HEK293 (cell line): ENCODE results near the gene POLR1H.
A peak's percentile ranks its signal among the peaks of the same experiment; 100 is the strongest.

Experiments used
- CTCF ChIA-PET: fragments of 350-600 bp; formaldehyde crosslinking; extraction: SDS; loops from one replicate; lab custom pipeline; 2021; ENCODE audit warnings: antibody characterized with exemption; lab: Yijun Ruan, JAX
- POLR2A ChIA-PET: fragments of 300-600 bp; formaldehyde crosslinking; extraction: SDS; loops from one replicate; lab custom pipeline; 2020; ENCODE audit warnings: antibody characterized with exemption, inconsistent platforms; lab: Yijun Ruan, JAX
- H3K27ac ChIP-seq: fragments of 200-500 bp; sonication (Bioruptor generic); 2 replicates; pipeline ENCODE4 v1.5.1; 2014; ENCODE audit warnings: low read depth, low read length, control low read depth, inconsistent platforms; ENCODE audit errors: extremely low read depth
- H3K36me3 ChIP-seq, 2 experiments: fragments of 200-500 bp in 1 of 2; sonication (Bioruptor generic) in 1 of 2; 1 replicate in 1 of 2; 2 replicates in 1 of 2; pipeline ENCODE4 v1.5.1; 2014 to 2017; ENCODE audit warnings: inconsistent platforms in 2 of 2, low read length in 2 of 2; ENCODE audit not compliant: control insufficient read depth in 2 of 2, insufficient read depth in 1 of 2
- H3K4me1 ChIP-seq: fragments of 200-500 bp; sonication (Bioruptor generic); 2 replicates; pipeline ENCODE4 v1.5.1; 2014; ENCODE audit warnings: mild to moderate bottlenecking, low read length, inconsistent platforms; ENCODE audit not compliant: control insufficient read depth, insufficient read depth
- H3K4me3 ChIP-seq: 2 replicates; pipeline ENCODE4 v1.5.1; 2011; ENCODE audit warnings: low read depth, mild to moderate bottlenecking, control low read depth, low read length, moderate library complexity
- H3K9me3 ChIP-seq: fragments of 200-500 bp; sonication (Bioruptor generic); 2 replicates; pipeline ENCODE4 v1.5.1; 2014; ENCODE audit warnings: low read depth, low read length, inconsistent platforms; ENCODE audit not compliant: control insufficient read depth, insufficient read depth
- GLI4 ChIP-seq: fragments of 450-650 bp; formaldehyde crosslinking; IDR thresholded peaks from 2 replicates; pipeline ENCODE4 v1.5.1; 2016; ENCODE audit warnings: missing biosample characterization, missing genetic modification characterization
- KLF17 ChIP-seq: fragments of 450-650 bp; formaldehyde crosslinking; IDR thresholded peaks from 2 replicates; pipeline ENCODE4 v1.5.1; 2016; ENCODE audit warnings: missing biosample characterization, missing genetic modification characterization
- SP3 ChIP-seq: fragments of 450-650 bp; formaldehyde crosslinking; IDR thresholded peaks from 2 replicates; pipeline ENCODE4 v1.5.1; 2016; ENCODE audit warnings: missing biosample characterization, missing genetic modification characterization
- SP7 ChIP-seq: fragments of 450-650 bp; formaldehyde crosslinking; IDR thresholded peaks from 2 replicates; pipeline ENCODE4 v1.5.1; 2016; ENCODE audit warnings: missing biosample characterization, missing genetic modification characterization
- WT1 ChIP-seq: fragments of 450-650 bp; formaldehyde crosslinking; IDR thresholded peaks from 2 replicates; pipeline ENCODE4 v1.5.1; 2016; ENCODE audit warnings: missing biosample characterization, missing genetic modification characterization
- YY2 ChIP-seq: fragments of 450-650 bp; formaldehyde crosslinking; IDR thresholded peaks from 2 replicates; pipeline ENCODE4 v1.5.1; 2016; ENCODE audit warnings: missing biosample characterization, missing genetic modification characterization
- ZBTB48 ChIP-seq: fragments of 450-650 bp; formaldehyde crosslinking; IDR thresholded peaks from 2 replicates; pipeline ENCODE4 v1.5.1; 2016; ENCODE audit warnings: missing biosample characterization, missing genetic modification characterization
- ZNF112 ChIP-seq: fragments of 450-650 bp; formaldehyde crosslinking; IDR thresholded peaks from 2 replicates; pipeline ENCODE4 v1.5.0; 2017; ENCODE audit warnings: missing biosample characterization, missing genetic modification characterization
- ZNF239 ChIP-seq: fragments of 450-650 bp; formaldehyde crosslinking; IDR thresholded peaks from 2 replicates; pipeline ENCODE4 v1.5.1; 2016; ENCODE audit warnings: missing biosample characterization, missing genetic modification characterization
- ZNF335 ChIP-seq: fragments of 450-650 bp; formaldehyde crosslinking; conservative IDR thresholded peaks from 2 replicates; pipeline ENCODE4 v1.5.1; 2016; ENCODE audit warnings: missing biosample characterization, missing genetic modification characterization
- ZNF341 ChIP-seq: fragments of 450-650 bp; formaldehyde crosslinking; IDR thresholded peaks from 2 replicates; pipeline ENCODE4; 2016; ENCODE audit warnings: low read depth, missing biosample characterization, missing genetic modification characterization
- ZNF548 ChIP-seq: fragments of 450-650 bp; formaldehyde crosslinking; IDR thresholded peaks from 2 replicates; pipeline ENCODE4 v1.5.1; 2016; ENCODE audit warnings: missing biosample characterization, missing genetic modification characterization
- ZNF645 ChIP-seq: fragments of 450-650 bp; formaldehyde crosslinking; IDR thresholded peaks from 2 replicates; pipeline ENCODE4; 2016; ENCODE audit warnings: missing biosample characterization, missing genetic modification characterization
- ZNF654 ChIP-seq: fragments of 450-650 bp; formaldehyde crosslinking; IDR thresholded peaks from 2 replicates; pipeline ENCODE4 v1.5.1; 2016; ENCODE audit warnings: low read depth, missing biosample characterization, missing genetic modification characterization
- ZNF837 ChIP-seq: fragments of 450-650 bp; formaldehyde crosslinking; IDR thresholded peaks from 2 replicates; pipeline ENCODE4 v1.5.1; 2016; ENCODE audit warnings: missing biosample characterization, missing genetic modification characterization
- ZXDB ChIP-seq: fragments of 450-650 bp; formaldehyde crosslinking; IDR thresholded peaks from 2 replicates; pipeline ENCODE4 v1.5.1; 2016; ENCODE audit warnings: missing biosample characterization, missing genetic modification characterization
- TF ChIP-seq, protein P1 (sequence below): fragments of 450-650 bp; formaldehyde crosslinking; IDR thresholded peaks from 2 replicates; pipeline ENCODE4 v1.5.1; 2016; ENCODE audit warnings: missing biosample characterization, missing genetic modification characterization, borderline replicate concordance
- TF ChIP-seq, protein P2 (sequence below): fragments of 450-650 bp; formaldehyde crosslinking; IDR thresholded peaks from 2 replicates; pipeline ENCODE4 v1.5.1; 2017; ENCODE audit warnings: missing biosample characterization, missing genetic modification characterization
- TF ChIP-seq, protein P3 (sequence below): fragments of 450-650 bp; formaldehyde crosslinking; IDR thresholded peaks from 2 replicates; pipeline ENCODE4 v1.5.1; 2017; ENCODE audit warnings: missing biosample characterization, missing genetic modification characterization
- TF ChIP-seq, protein P4 (sequence below): fragments of 450-650 bp; formaldehyde crosslinking; IDR thresholded peaks from 2 replicates; pipeline ENCODE4 v1.5.1; 2017; ENCODE audit warnings: missing biosample characterization, missing genetic modification characterization

Gene POLR1H

GRCh38 chr6:30066577-30067459, 5.8 kb downstream of the POLR1H start, which contains the start of gene PPP1R11 (continued):
- TF ChIP-seq, protein P1, sequence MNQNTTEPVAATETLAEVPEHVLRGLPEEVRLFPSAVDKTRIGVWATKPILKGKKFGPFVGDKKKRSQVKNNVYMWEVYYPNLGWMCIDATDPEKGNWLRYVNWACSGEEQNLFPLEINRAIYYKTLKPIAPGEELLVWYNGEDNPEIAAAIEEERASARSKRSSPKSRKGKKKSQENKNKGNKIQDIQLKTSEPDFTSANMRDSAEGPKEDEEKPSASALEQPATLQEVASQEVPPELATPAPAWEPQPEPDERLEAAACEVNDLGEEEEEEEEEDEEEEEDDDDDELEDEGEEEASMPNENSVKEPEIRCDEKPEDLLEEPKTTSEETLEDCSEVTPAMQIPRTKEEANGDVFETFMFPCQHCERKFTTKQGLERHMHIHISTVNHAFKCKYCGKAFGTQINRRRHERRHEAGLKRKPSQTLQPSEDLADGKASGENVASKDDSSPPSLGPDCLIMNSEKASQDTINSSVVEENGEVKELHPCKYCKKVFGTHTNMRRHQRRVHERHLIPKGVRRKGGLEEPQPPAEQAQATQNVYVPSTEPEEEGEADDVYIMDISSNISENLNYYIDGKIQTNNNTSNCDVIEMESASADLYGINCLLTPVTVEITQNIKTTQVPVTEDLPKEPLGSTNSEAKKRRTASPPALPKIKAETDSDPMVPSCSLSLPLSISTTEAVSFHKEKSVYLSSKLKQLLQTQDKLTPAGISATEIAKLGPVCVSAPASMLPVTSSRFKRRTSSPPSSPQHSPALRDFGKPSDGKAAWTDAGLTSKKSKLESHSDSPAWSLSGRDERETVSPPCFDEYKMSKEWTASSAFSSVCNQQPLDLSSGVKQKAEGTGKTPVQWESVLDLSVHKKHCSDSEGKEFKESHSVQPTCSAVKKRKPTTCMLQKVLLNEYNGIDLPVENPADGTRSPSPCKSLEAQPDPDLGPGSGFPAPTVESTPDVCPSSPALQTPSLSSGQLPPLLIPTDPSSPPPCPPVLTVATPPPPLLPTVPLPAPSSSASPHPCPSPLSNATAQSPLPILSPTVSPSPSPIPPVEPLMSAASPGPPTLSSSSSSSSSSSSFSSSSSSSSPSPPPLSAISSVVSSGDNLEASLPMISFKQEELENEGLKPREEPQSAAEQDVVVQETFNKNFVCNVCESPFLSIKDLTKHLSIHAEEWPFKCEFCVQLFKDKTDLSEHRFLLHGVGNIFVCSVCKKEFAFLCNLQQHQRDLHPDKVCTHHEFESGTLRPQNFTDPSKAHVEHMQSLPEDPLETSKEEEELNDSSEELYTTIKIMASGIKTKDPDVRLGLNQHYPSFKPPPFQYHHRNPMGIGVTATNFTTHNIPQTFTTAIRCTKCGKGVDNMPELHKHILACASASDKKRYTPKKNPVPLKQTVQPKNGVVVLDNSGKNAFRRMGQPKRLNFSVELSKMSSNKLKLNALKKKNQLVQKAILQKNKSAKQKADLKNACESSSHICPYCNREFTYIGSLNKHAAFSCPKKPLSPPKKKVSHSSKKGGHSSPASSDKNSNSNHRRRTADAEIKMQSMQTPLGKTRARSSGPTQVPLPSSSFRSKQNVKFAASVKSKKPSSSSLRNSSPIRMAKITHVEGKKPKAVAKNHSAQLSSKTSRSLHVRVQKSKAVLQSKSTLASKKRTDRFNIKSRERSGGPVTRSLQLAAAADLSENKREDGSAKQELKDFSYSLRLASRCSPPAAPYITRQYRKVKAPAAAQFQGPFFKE (tag by site-specific recombination), result no peak
- no peak for TF ChIP-seq ZNF239 (tag by site-specific recombination)
- peak; percentile 41 for TF ChIP-seq WT1 (tag by site-specific recombination)
- TF ChIP-seq ZNF548 (tag by site-specific recombination), result no peak
- no peak for TF ChIP-seq ZBTB48 (tag by site-specific recombination)
- TF ChIP-seq, protein P2, sequence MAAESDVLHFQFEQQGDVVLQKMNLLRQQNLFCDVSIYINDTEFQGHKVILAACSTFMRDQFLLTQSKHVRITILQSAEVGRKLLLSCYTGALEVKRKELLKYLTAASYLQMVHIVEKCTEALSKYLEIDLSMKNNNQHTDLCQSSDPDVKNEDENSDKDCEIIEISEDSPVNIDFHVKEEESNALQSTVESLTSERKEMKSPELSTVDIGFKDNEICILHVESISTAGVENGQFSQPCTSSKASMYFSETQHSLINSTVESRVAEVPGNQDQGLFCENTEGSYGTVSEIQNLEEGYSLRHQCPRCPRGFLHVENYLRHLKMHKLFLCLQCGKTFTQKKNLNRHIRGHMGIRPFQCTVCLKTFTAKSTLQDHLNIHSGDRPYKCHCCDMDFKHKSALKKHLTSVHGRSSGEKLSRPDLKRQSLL (tag by site-specific recombination), result no peak
- peak; percentile 92 for TF ChIP-seq SP3 (tag by site-specific recombination)
- TF ChIP-seq SP7 (tag by site-specific recombination), result peak; percentile 74

DNA sequence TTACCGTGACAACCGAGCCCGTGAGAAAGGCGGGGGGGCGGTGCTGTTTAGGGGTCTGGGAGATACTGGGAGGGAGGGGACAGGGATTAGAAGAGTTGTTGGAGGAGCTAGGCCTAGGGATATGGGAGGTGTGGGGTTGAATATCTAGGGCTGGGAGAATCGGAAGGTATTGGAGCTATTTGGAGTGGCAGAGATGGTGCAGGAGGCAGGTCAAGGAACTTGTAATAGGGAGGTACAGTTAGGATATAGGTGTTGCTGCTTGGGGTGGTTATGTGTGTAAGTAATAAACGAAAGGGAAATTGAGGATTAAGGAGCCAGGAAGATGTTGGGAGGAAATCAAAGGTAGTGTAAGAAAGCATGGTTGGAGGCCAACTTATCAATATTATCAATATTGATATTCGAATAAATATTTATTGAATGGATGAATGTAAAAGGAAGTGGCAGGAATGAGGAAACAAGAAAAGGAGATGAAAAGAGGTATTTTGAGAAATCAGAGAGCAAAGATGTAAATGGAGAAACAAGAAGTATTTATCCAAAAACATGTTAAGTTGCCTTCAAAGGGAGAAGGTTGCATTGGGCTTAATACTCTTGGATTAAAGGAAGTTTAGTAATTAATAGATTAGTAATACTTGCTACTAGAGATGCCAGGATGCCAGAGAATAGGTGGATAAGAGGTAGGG, 6.5 kb downstream of the POLR1H start:
- POLR2A ChIA-PET, result interaction anchor here (0.6 to 3.6 kb wide), 4 partner anchors 10 to 147 kb away, joined by 3 to 26 read pairs (median 4); partner anchors contain the start of gene TRIM26
- Histone ChIP-seq H3K4me3 (peak overlapping the region; percentile 83), H3K36me3 (peaks cover 17 to 45% of the 10 kb centered on the region in 2 experiments; a peak in 2 of 3 replicates), H3K27ac (peak overlapping the region; percentile 38), H3K4me1 (peaks cover 10% of the 10 kb centered on the region), H3K9me3 (no peaks in the 10 kb centered on the region)
- CTCF ChIA-PET, result interaction anchor here (0.6 to 2.6 kb wide), 6 partner anchors 34 to 429 kb away, joined by 3 to 8 read pairs (median 4); no protein-coding TSS in a partner anchor
- TF ChIP-seq GLI4 (tag by site-specific recombination), result no peak
- 0 out of 2 replicates have a peak, but pooled peaks have one; percentile 11 for TF ChIP-seq ZXDB (tag by site-specific recombination)
- TF ChIP-seq ZNF654 (tag by site-specific recombination), result no peak
- TF ChIP-seq YY2, result no peak
- TF ChIP-seq ZNF837 (tag by site-specific recombination), result no peak
- peak; percentile 4 for TF ChIP-seq ZNF341 (tag by site-specific recombination)
- TF ChIP-seq, protein P3, sequence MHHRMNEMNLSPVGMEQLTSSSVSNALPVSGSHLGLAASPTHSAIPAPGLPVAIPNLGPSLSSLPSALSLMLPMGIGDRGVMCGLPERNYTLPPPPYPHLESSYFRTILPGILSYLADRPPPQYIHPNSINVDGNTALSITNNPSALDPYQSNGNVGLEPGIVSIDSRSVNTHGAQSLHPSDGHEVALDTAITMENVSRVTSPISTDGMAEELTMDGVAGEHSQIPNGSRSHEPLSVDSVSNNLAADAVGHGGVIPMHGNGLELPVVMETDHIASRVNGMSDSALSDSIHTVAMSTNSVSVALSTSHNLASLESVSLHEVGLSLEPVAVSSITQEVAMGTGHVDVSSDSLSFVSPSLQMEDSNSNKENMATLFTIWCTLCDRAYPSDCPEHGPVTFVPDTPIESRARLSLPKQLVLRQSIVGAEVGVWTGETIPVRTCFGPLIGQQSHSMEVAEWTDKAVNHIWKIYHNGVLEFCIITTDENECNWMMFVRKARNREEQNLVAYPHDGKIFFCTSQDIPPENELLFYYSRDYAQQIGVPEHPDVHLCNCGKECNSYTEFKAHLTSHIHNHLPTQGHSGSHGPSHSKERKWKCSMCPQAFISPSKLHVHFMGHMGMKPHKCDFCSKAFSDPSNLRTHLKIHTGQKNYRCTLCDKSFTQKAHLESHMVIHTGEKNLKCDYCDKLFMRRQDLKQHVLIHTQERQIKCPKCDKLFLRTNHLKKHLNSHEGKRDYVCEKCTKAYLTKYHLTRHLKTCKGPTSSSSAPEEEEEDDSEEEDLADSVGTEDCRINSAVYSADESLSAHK (tag by site-specific recombination), result peak; percentile 8; the same call in 1 of the 2 replicates
- 0 out of 2 replicates have a peak, but pooled peaks have one; percentile 32 for TF ChIP-seq ZNF645 (tag by site-specific recombination)
- TF ChIP-seq ZBTB48 (tag by site-specific recombination), result peak; percentile 99
- TF ChIP-seq, protein P4, sequence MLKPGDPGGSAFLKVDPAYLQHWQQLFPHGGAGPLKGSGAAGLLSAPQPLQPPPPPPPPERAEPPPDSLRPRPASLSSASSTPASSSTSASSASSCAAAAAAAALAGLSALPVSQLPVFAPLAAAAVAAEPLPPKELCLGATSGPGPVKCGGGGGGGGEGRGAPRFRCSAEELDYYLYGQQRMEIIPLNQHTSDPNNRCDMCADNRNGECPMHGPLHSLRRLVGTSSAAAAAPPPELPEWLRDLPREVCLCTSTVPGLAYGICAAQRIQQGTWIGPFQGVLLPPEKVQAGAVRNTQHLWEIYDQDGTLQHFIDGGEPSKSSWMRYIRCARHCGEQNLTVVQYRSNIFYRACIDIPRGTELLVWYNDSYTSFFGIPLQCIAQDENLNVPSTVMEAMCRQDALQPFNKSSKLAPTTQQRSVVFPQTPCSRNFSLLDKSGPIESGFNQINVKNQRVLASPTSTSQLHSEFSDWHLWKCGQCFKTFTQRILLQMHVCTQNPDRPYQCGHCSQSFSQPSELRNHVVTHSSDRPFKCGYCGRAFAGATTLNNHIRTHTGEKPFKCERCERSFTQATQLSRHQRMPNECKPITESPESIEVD, result no peak
- no peak for TF ChIP-seq ZNF112 (tag by site-specific recombination)
- peak; percentile 2; the same call in 1 of the 2 replicates for TF ChIP-seq ZNF335
- 0 out of 2 replicates have a peak, but pooled peaks have one; percentile 17 for TF ChIP-seq KLF17 (tag by site-specific recombination)
